IMR-90 (cell line): Measurements from ENCODE around the gene DPP6. TPM values are rescaled to one million over a fixed set of nuclear protein-coding genes. Genes with fewer than 3 reads are reported as not detected.

Experiments used
- ATAC-seq: fragments of 200-7000 bp; cut with Tn5 transposase; 2 replicates; pipeline ENCODE4 v1.9.1; 2020; ENCODE audit warnings: low read depth, mild to moderate bottlenecking, moderate library complexity
- BruUV-seq: library from RNA; stranded (reverse); fragments of 400-500 nt; replicated peaks from 2 replicates; lab custom pipeline; 2021; lab: Mats Ljungman, UMichigan
- CTCF ChIA-PET: fragments of 300-600 bp; formaldehyde crosslinking; extraction: SDS; loops from one replicate; lab custom pipeline; 2021; ENCODE audit warnings: antibody characterized with exemption; lab: Yijun Ruan, JAX
- POLR2A ChIA-PET: fragments of 300-600 bp; sonication (Branson Sonifier 250); formaldehyde crosslinking; loops from one replicate; lab custom pipeline; 2022; ENCODE audit warnings: antibody characterized with exemption; ENCODE audit not compliant: unreplicated experiment; lab: Charles Lee
- DNase-seq: peaks from one replicate; pipeline ENCODE4 v3.0.0; 2013
- H2AFZ ChIP-seq: replicated peaks from 2 replicates; pipeline ENCODE3; 2013; ENCODE audit warnings: low read length, mild to moderate bottlenecking; ENCODE audit not compliant: poor library complexity
- H2AK5ac ChIP-seq: 2 replicates; pipeline ENCODE4 v1.6.1; 2013; ENCODE audit warnings: low read depth, low read length, inconsistent platforms
- H2AK9ac ChIP-seq: replicated peaks from 2 replicates; pipeline ENCODE3; 2013; ENCODE audit warnings: mild to moderate bottlenecking, low read depth, low read length, moderate library complexity; ENCODE audit not compliant: poor library complexity
- H2BK120ac ChIP-seq: 2 replicates; pipeline ENCODE4 v1.6.1; 2013; ENCODE audit warnings: low read depth, low read length, inconsistent platforms
- H2BK15ac ChIP-seq: 3 replicates; pipeline ENCODE4 v1.6.1; 2013; ENCODE audit warnings: low read depth, low read length, inconsistent platforms
- H2BK20ac ChIP-seq: 2 replicates; pipeline ENCODE4 v1.6.1; 2013; ENCODE audit warnings: low read depth, mild to moderate bottlenecking, inconsistent platforms, low read length, moderate library complexity
- H2BK5ac ChIP-seq: 2 replicates; pipeline ENCODE4 v1.6.1; 2013; ENCODE audit warnings: mild to moderate bottlenecking, low read depth, low read length, inconsistent platforms; ENCODE audit not compliant: poor library complexity, severe bottlenecking
- H3K14ac ChIP-seq: replicated peaks from 2 replicates; pipeline ENCODE4 v1.6.1; 2013; ENCODE audit warnings: low read depth, low read length, inconsistent platforms
- H3K18ac ChIP-seq: 2 replicates; pipeline ENCODE4 v1.6.1; 2013; ENCODE audit warnings: low read depth, low read length, control low read depth
- H3K23ac ChIP-seq: 2 replicates; pipeline ENCODE4 v1.6.1; 2013; ENCODE audit warnings: low read depth, low read length, inconsistent platforms
- H3K27ac ChIP-seq: 2 replicates; pipeline ENCODE4 v1.5.1; 2013; ENCODE audit warnings: mild to moderate bottlenecking, control low read depth, low read length; ENCODE audit not compliant: insufficient read depth
- H3K27me3 ChIP-seq: 2 replicates; pipeline ENCODE4 v1.6.1; 2013; ENCODE audit warnings: low read length; ENCODE audit not compliant: control insufficient read depth, insufficient read depth
- H3K36me3 ChIP-seq: 2 replicates; pipeline ENCODE4 v1.6.1; 2013; ENCODE audit warnings: low read length, mixed read lengths; ENCODE audit not compliant: control insufficient read depth, insufficient read depth
- H3K4ac ChIP-seq: 2 replicates; pipeline ENCODE4 v1.6.1; 2013; ENCODE audit warnings: low read depth, low read length, inconsistent platforms
- H3K4me1 ChIP-seq: 2 replicates; pipeline ENCODE4 v1.6.1; 2013; ENCODE audit warnings: low read length, mixed read lengths; ENCODE audit not compliant: control insufficient read depth, insufficient read depth
- H3K4me2 ChIP-seq: 2 replicates; pipeline ENCODE4 v1.6.1; 2013; ENCODE audit warnings: low read depth, mild to moderate bottlenecking, control low read depth, low read length, moderate library complexity
- H3K4me3 ChIP-seq: 2 replicates; pipeline ENCODE4 v1.5.1; 2013; ENCODE audit warnings: low read depth, mild to moderate bottlenecking, control low read depth, low read length, moderate library complexity; ENCODE audit not compliant: insufficient read depth
- H3K56ac ChIP-seq: 2 replicates; pipeline ENCODE4 v1.6.1; 2013; ENCODE audit warnings: low read length, inconsistent platforms; ENCODE audit not compliant: insufficient read depth; ENCODE audit errors: extremely low read depth
- H3K79me1 ChIP-seq, 2 experiments: 2 replicates each; pipeline ENCODE4 v1.6.1; 2013; ENCODE audit warnings: low read length in 2 of 2, inconsistent platforms in 1 of 2, low read depth in 1 of 2
- H3K9ac ChIP-seq: 2 replicates; pipeline ENCODE4 v1.6.1; 2013; ENCODE audit warnings: low read depth, low read length, control low read depth
- H3K9me1 ChIP-seq: 2 replicates; pipeline ENCODE4 v1.6.1; 2013; ENCODE audit warnings: low read length, inconsistent platforms; ENCODE audit not compliant: insufficient read depth
- H3K9me3 ChIP-seq: 2 replicates; pipeline ENCODE4 v1.6.1; 2013; ENCODE audit warnings: low read length; ENCODE audit not compliant: control insufficient read depth, insufficient read depth
- H4K20me1 ChIP-seq: 2 replicates; pipeline ENCODE4 v1.6.1; 2013; ENCODE audit warnings: low read length, inconsistent platforms; ENCODE audit not compliant: insufficient read depth
- H4K5ac ChIP-seq: 2 replicates; pipeline ENCODE4 v1.6.1; 2013; ENCODE audit warnings: mild to moderate bottlenecking, low read depth, low read length, control low read depth
- H4K8ac ChIP-seq, 2 experiments: 2 replicates each; pipeline ENCODE4 v1.6.1; 2013; ENCODE audit warnings: low read depth in 2 of 2, low read length in 2 of 2, control low read depth in 1 of 2, inconsistent platforms in 1 of 2
- H4K91ac ChIP-seq: 2 replicates; pipeline ENCODE4 v1.6.1; 2013; ENCODE audit warnings: low read depth, low read length, inconsistent platforms; ENCODE audit not compliant: insufficient read depth
- BHLHE40 ChIP-seq: fragments of 150-350 bp; IDR thresholded peaks from 2 replicates; pipeline ENCODE4 v1.6.1; 2016; ENCODE audit warnings: mild to moderate bottlenecking, low read depth, low read length
- CEBPB ChIP-seq: IDR thresholded peaks from 2 replicates; pipeline ENCODE4 v1.6.1; 2012; ENCODE audit warnings: low read depth, low read length, improper control_type of control experiment
- CHD1 ChIP-seq: IDR thresholded peaks from 2 replicates; pipeline ENCODE4 v1.6.1; 2012; ENCODE audit warnings: low read depth, low read length, improper control_type of control experiment
- FOS ChIP-seq: fragments of 150-350 bp; IDR thresholded peaks from 2 replicates; pipeline ENCODE4 v1.6.1; 2016; ENCODE audit warnings: low read depth, low read length
- MAFK ChIP-seq: IDR thresholded peaks from 2 replicates; pipeline ENCODE4 v1.6.1; 2012; ENCODE audit warnings: low read depth, low read length, improper control_type of control experiment
- MAZ ChIP-seq: IDR thresholded peaks from 2 replicates; pipeline ENCODE4 v1.6.1; 2012; ENCODE audit warnings: low read depth, mild to moderate bottlenecking, low read length, improper control_type of control experiment, moderate library complexity, borderline replicate concordance
- MXI1 ChIP-seq: IDR thresholded peaks from 2 replicates; pipeline ENCODE4 v1.6.1; 2012; ENCODE audit warnings: low read depth, mild to moderate bottlenecking, low read length, moderate library complexity, borderline replicate concordance
- NFE2L2 ChIP-seq: fragments of 150-350 bp; IDR thresholded peaks from 2 replicates; pipeline ENCODE4 v1.6.1; 2016; ENCODE audit warnings: low read depth, mild to moderate bottlenecking, low read length
- POLR2A ChIP-seq: IDR thresholded peaks from 2 replicates; pipeline ENCODE4 v1.6.1; 2012; ENCODE audit warnings: mild to moderate bottlenecking, low read depth, low read length
- RAD21 ChIP-seq: IDR thresholded peaks from 2 replicates; pipeline ENCODE4 v1.6.1; 2012; ENCODE audit warnings: low read length, improper control_type of control experiment
- RCOR1 ChIP-seq: IDR thresholded peaks from 2 replicates; pipeline ENCODE4 v1.6.1; 2012; ENCODE audit warnings: mild to moderate bottlenecking, low read length, improper control_type of control experiment; ENCODE audit not compliant: insufficient replicate concordance
- RFX5 ChIP-seq: IDR thresholded peaks from 2 replicates; pipeline ENCODE4 v1.8.0; 2012; ENCODE audit warnings: low read depth, mild to moderate bottlenecking, low read length, moderate library complexity
- SMC3 ChIP-seq: fragments of 150-350 bp; IDR thresholded peaks from 2 replicates; pipeline ENCODE4 v1.6.1; 2016; ENCODE audit warnings: low read depth, mild to moderate bottlenecking, antibody characterized with exemption, low read length, moderate library complexity
- USF2 ChIP-seq: fragments of 150-350 bp; IDR thresholded peaks from 2 replicates; pipeline ENCODE4 v1.6.1; 2017; ENCODE audit warnings: mild to moderate bottlenecking, antibody characterized with exemption, low read length, low read depth
- WGBS, 2 experiments: methylation state at CpG; one replicate each; pipeline versions ENCODE4 v1.1.5 to v1.1.7; 2013; ENCODE audit warnings: missing lambda C conversion rate in 2 of 2; ENCODE audit not compliant: insufficient read length in 1 of 2; ENCODE audit errors: extremely low coverage in 2 of 2; 5-methylcytosine and 5-hydroxymethylcytosine counted together
- dilution Hi-C: fragments of 300-500 bp; cut with HindIII; formaldehyde crosslinking; loops from one replicate; pipeline ENCODE4 v1.14.3; 2018; ENCODE audit warnings: low sequenced_read_pairs; ENCODE audit not compliant: unreplicated experiment
- in situ Hi-C: fragments of 300-500 bp; cut with MboI; formaldehyde crosslinking; loops from 3 replicates; pipeline ENCODE4 v1.14.3; 2019; ENCODE audit warnings: low sequenced_read_pairs, inconsistent platforms, mixed read lengths
- intact Hi-C: fragments of 100-400 bp; cut with micrococcal nuclease; formaldehyde crosslinking; loops from 2 replicates; pipeline ENCODE4 v1.10.0; 2022
- polyA plus RNA-seq, 3 experiments: library from polyadenylated mRNA; depleted of rRNA; stranded (reverse); fragments of >200 nt; gene quantifications; 2 replicates each; pipeline ENCODE4 v1.2.3, GENCODE V29; 2012; ENCODE audit warnings: low replicate concordance in 1 of 3
- total RNA-seq: library from RNA; depleted of rRNA; stranded (reverse); fragments of >200 nt; gene quantifications from 2 replicates; pipeline ENCODE4 v1.2.3, GENCODE V29; 2012
- TF ChIP-seq, protein P1 (sequence below): conservative IDR thresholded peaks from 2 replicates; pipeline ENCODE4 v1.5.1; 2012; ENCODE audit warnings: mild to moderate bottlenecking, low read depth, low read length, improper control_type of control experiment
- TF ChIP-seq, protein P2 (sequence below): fragments of 150-350 bp; IDR thresholded peaks from 2 replicates; pipeline ENCODE4 v1.6.1; 2016; ENCODE audit warnings: low read depth, mild to moderate bottlenecking, low read length, moderate library complexity, borderline replicate concordance

Gene DPP6
- total and polyA plus RNA-seq, 2 of the 4 experiments (the other 2 are of a cell fraction): not detected

- Histone ChIP-seq H3K9me1 (no peaks in the 10 kb centered on the region), H4K5ac (no peak overlapping the region), H3K4ac (no peak overlapping the region), H3K27me3 (no peaks in the 10 kb centered on the region), H2AK5ac (no peak overlapping the region), H4K8ac (no peak overlapping the region), H3K79me1 (no peaks in the 10 kb centered on the region), H3K9me3 (peaks cover 26% of the 10 kb centered on the region), H2BK15ac (no peak overlapping the region), H2AFZ (no peak overlapping the region), H3K4me2 (no peak overlapping the region), H3K27ac (no peak overlapping the region), H3K4me1 (no peaks in the 10 kb centered on the region), H2AK9ac (no peak overlapping the region), H3K4me3 (no peak overlapping the region), H4K20me1 (no peaks in the 10 kb centered on the region), H3K9ac (no peak overlapping the region), H2BK120ac (no peak overlapping the region), H2BK20ac (no peak overlapping the region), H3K23ac (no peak overlapping the region), H3K14ac (no peak overlapping the region), H3K18ac (no peak overlapping the region), H2BK5ac (no peak overlapping the region), H3K56ac (no peak overlapping the region), H3K36me3 (no peaks in the 10 kb centered on the region), H4K91ac (no peak overlapping the region)
- BruUV-seq: no TSS peak
- intact Hi-C loops: no loop called here
- ATAC-seq: no peak
- no peak for DNase-seq
- in situ Hi-C loops: no loop called here
- dilution Hi-C loops: no loop called here
- POLR2A ChIA-PET: no interaction called here
- CTCF ChIA-PET: no interaction called here
- WGBS, 2 experiments: no CpG with 5 or more reads among the region's 5 CpGs
- TF ChIP-seq, protein P1, sequence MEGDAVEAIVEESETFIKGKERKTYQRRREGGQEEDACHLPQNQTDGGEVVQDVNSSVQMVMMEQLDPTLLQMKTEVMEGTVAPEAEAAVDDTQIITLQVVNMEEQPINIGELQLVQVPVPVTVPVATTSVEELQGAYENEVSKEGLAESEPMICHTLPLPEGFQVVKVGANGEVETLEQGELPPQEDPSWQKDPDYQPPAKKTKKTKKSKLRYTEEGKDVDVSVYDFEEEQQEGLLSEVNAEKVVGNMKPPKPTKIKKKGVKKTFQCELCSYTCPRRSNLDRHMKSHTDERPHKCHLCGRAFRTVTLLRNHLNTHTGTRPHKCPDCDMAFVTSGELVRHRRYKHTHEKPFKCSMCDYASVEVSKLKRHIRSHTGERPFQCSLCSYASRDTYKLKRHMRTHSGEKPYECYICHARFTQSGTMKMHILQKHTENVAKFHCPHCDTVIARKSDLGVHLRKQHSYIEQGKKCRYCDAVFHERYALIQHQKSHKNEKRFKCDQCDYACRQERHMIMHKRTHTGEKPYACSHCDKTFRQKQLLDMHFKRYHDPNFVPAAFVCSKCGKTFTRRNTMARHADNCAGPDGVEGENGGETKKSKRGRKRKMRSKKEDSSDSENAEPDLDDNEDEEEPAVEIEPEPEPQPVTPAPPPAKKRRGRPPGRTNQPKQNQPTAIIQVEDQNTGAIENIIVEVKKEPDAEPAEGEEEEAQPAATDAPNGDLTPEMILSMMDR: no peak
- TF ChIP-seq RFX5 (no peak), NFE2L2 (no peak), USF2 (no peak), BHLHE40 (no peak), MXI1 (no peak), SMC3 (no peak), FOS (no peak), MAFK (no peak), RAD21 (no peak), CHD1 (no peak), MAZ (no peak), CEBPB (no peak), POLR2A (no peak), RCOR1 (no peak)
- TF ChIP-seq, protein P2, sequence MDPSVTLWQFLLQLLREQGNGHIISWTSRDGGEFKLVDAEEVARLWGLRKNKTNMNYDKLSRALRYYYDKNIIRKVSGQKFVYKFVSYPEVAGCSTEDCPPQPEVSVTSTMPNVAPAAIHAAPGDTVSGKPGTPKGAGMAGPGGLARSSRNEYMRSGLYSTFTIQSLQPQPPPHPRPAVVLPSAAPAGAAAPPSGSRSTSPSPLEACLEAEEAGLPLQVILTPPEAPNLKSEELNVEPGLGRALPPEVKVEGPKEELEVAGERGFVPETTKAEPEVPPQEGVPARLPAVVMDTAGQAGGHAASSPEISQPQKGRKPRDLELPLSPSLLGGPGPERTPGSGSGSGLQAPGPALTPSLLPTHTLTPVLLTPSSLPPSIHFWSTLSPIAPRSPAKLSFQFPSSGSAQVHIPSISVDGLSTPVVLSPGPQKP: no peak
These were observed 388.5 kb downstream of the DPP6 start for GRCh38 chr7:154440651-154441050.
